Measurements from ENCODE around the gene TSPAN9. TPM values are rescaled to one million over a fixed set of nuclear protein-coding genes. Genes with fewer than 3 reads are reported as not detected.

TSPAN9 gene
- total RNA-seq, 1 experiment from 2014 or later: 9.6 TPM

DNA sequence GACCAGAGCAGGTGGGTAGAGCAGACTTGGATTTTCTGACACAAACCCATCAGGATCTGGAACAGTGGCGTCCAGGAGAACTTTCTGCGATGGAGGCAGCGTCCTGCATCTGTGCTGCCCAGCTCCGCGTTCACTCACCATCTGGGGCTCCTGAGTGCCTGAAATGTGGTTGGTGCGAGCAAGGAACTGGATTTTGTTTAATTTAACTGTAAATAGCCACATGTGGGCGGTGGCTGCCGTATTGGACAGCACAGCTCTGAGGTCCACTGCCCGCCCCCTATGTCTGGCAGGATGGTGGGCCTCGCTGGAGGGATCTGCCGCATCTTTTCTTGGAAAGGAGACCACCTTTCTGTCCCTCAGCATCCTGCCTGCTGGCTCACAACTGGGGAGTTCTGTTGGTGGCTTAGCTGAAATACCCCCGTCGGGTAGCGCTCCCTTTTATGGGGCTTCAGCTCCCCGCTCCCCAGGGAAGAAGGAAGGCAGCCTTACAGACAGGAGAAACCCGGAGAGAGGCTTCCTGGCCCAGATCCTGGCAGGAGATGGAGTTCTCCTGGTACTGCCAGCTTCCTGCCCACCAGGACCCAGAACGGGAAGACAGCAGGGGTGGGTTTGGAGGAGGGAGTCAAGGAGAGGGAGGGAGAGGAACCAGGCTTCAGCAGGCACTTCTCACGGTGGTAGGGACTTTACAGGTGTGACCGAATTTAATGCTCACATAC lies 228.9 kb downstream of the TSPAN9 start:
- no peaks in the 10 kb centered on the region for H3K9me2 ChIP-seq (ENCODE audit: insufficient read depth)
- H4K20me1 ChIP-seq (ENCODE audit: insufficient read depth): no peaks in the 10 kb centered on the region
- H3K27ac ChIP-seq: no peak overlapping the region
- 0 out of 2 replicates have a peak, but pooled peaks cover under 1% of the 10 kb centered on the region for H3F3A ChIP-seq (ENCODE audit: insufficient read depth, low read depth)
- H3K4me3 ChIP-seq: no peak overlapping the region
- CTCF ChIA-PET: no interaction called here
- no peak for DNase-seq
- no peaks in the 10 kb centered on the region for H3K36me3 ChIP-seq (ENCODE audit: low read depth)
- POLR2A ChIA-PET (ENCODE audit: unreplicated experiment): no interaction called here
- no peaks in the 10 kb centered on the region for H3K79me2 ChIP-seq (ENCODE audit: low read depth)
- H2AFZ ChIP-seq: no peak overlapping the region
- no peak overlapping the region for H3K4me2 ChIP-seq
- no peaks in the 10 kb centered on the region for H3K27me3 ChIP-seq (ENCODE audit: insufficient read depth, low read depth)
- no peaks in the 10 kb centered on the region for H3K9me3 ChIP-seq (ENCODE audit: insufficient read depth, low read depth)
- intact Hi-C loops (cut with micrococcal nuclease; ENCODE audit: unreplicated experiment): loop anchor here (10.0 kb wide), 2 partner anchors 231 to 339 kb away; partner anchors contain the start of gene TSPAN9
- peaks cover 35% of the 10 kb centered on the region for H3K4me1 ChIP-seq (replicated peaks; ENCODE audit: insufficient read depth)
- BruUV-seq (replicated peaks): no TSS peak
- TF ChIP-seq EZH2 (IDR thresholded peaks at IDR 0.05; ENCODE audit: low read depth): no peak
- TF ChIP-seq, protein P1, sequence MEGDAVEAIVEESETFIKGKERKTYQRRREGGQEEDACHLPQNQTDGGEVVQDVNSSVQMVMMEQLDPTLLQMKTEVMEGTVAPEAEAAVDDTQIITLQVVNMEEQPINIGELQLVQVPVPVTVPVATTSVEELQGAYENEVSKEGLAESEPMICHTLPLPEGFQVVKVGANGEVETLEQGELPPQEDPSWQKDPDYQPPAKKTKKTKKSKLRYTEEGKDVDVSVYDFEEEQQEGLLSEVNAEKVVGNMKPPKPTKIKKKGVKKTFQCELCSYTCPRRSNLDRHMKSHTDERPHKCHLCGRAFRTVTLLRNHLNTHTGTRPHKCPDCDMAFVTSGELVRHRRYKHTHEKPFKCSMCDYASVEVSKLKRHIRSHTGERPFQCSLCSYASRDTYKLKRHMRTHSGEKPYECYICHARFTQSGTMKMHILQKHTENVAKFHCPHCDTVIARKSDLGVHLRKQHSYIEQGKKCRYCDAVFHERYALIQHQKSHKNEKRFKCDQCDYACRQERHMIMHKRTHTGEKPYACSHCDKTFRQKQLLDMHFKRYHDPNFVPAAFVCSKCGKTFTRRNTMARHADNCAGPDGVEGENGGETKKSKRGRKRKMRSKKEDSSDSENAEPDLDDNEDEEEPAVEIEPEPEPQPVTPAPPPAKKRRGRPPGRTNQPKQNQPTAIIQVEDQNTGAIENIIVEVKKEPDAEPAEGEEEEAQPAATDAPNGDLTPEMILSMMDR (conservative IDR thresholded peaks at IDR 0.05): no peak

DNA sequence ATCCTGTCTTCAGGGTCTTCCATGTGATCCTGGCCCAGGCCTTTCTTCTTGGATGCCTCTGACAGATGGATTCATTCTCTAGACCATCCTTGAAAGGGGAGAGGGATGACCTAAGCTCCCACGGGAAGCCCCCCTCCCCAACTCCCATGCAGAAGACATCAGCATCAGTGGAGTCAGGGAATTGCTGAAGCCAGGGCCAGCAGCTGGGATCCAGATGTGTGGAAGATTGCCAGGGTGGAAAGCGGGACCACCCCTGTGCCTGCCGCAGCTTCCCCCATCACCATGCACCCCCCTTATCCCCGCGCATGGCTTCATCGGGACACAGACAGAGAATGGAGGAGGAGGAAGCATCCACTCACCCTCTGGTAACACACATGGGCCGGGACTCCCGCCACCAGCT lies 230.2 kb downstream of the TSPAN9 start:
- H3K27ac ChIP-seq: no peak overlapping the region
- no peak overlapping the region for H3K4me2 ChIP-seq
- H3K36me3 ChIP-seq (ENCODE audit: low read depth): no peaks in the 10 kb centered on the region
- no peaks in the 10 kb centered on the region for H3K9me3 ChIP-seq (ENCODE audit: insufficient read depth, low read depth)
- no peaks in the 10 kb centered on the region for H3K79me2 ChIP-seq (ENCODE audit: low read depth)
- H2AFZ ChIP-seq: no peak overlapping the region
- no peak for DNase-seq
- no peak for TF ChIP-seq EZH2 (IDR thresholded peaks at IDR 0.05; ENCODE audit: low read depth)
- ChIA-PET CTCF (no interaction called here), POLR2A (ENCODE audit: unreplicated experiment) (no interaction called here)
- no peaks in the 10 kb centered on the region for H4K20me1 ChIP-seq (ENCODE audit: insufficient read depth)
- H3K27me3 ChIP-seq (ENCODE audit: insufficient read depth, low read depth): no peaks in the 10 kb centered on the region
- H3K9me2 ChIP-seq (ENCODE audit: insufficient read depth): no peaks in the 10 kb centered on the region
- peaks cover 48% of the 10 kb centered on the region for H3K4me1 ChIP-seq (replicated peaks; ENCODE audit: insufficient read depth)
- no TSS peak for BruUV-seq (replicated peaks)
- no peak overlapping the region for H3K4me3 ChIP-seq
- intact Hi-C loops (cut with micrococcal nuclease; ENCODE audit: unreplicated experiment): loop anchor here (10.0 kb wide), 2 partner anchors 233 to 337 kb away; partner anchors contain the start of gene TSPAN9
- peaks cover 10% of the 10 kb centered on the region; the same call in 1 of the 2 replicates for H3F3A ChIP-seq (ENCODE audit: insufficient read depth, low read depth)

- TF ChIP-seq, protein P1 (conservative IDR thresholded peaks at IDR 0.05): no peak
- TF ChIP-seq EZH2 (IDR thresholded peaks at IDR 0.05; ENCODE audit: low read depth): no peak
- H3F3A ChIP-seq (ENCODE audit: insufficient read depth, low read depth): peaks cover 10% of the 10 kb centered on the region; the same call in 1 of the 2 replicates
- POLR2A ChIA-PET (ENCODE audit: unreplicated experiment): no interaction called here
- intact Hi-C loops (cut with micrococcal nuclease; ENCODE audit: unreplicated experiment): loop anchor here (10.0 kb wide), 2 partner anchors 233 to 337 kb away; partner anchors contain the start of gene TSPAN9
- CTCF ChIA-PET: no interaction called here
- H3K27me3 ChIP-seq (ENCODE audit: insufficient read depth, low read depth): no peaks in the 10 kb centered on the region
- no peaks in the 10 kb centered on the region for H3K9me2 ChIP-seq (ENCODE audit: insufficient read depth)
- no peak overlapping the region for H3K4me3 ChIP-seq
- no TSS peak for BruUV-seq (replicated peaks)
- DNase-seq: no peak
- no peaks in the 10 kb centered on the region for H3K79me2 ChIP-seq (ENCODE audit: low read depth)
- H3K4me1 ChIP-seq (replicated peaks; ENCODE audit: insufficient read depth): peaks cover 54% of the 10 kb centered on the region
- H3K9me3 ChIP-seq (ENCODE audit: insufficient read depth, low read depth): no peaks in the 10 kb centered on the region
- no peak overlapping the region for H2AFZ ChIP-seq
- H3K27ac ChIP-seq: no peak overlapping the region
- no peaks in the 10 kb centered on the region for H3K36me3 ChIP-seq (ENCODE audit: low read depth)
- no peaks in the 10 kb centered on the region for H4K20me1 ChIP-seq (ENCODE audit: insufficient read depth)
- no peak overlapping the region for H3K4me2 ChIP-seq
Measured at GRCh38 chr12:3308063-3308462, 230.9 kb downstream of the TSPAN9 start.
